HG02588 (cell line): ENCODE results near the gene SPRR2D.
"Not testable (repeated sequence)": the region's sequence is repeated elsewhere in the genome, so short reads cannot be mapped to it uniquely, and the experiment has no call there.

ENCODE experiments used
- ATAC-seq: cut with Tn5 transposase; IDR thresholded peaks from one replicate; pipeline ENCODE4 v1.9.1; 2021; ENCODE audit warnings: mild to moderate bottlenecking, moderate library complexity; ENCODE audit not compliant: unreplicated experiment

The SPRR2D gene

GRCh38 chr1:153021829-153022228 is 19.1 kb downstream of the SPRR2D start:
- not testable (repeated sequence) for ATAC-seq

GRCh38 chr1:153011235-153011758 is 29.6 kb downstream of the SPRR2D start:
- not testable (repeated sequence) for ATAC-seq

GRCh38 chr1:153001382-153001781 is 39.5 kb downstream of the SPRR2D start, which contains the start of gene SPRR3:
Gene SPRR3, plus strand, starts transcription at chr1:153001749. Its CDS starts 1,272 bp downstream, at chr1:153003021.
- no peak for ATAC-seq

GRCh38 chr1:153000294-153000693 is 40.6 kb downstream of the SPRR2D start:
- no peak for ATAC-seq

GRCh38 chr1:152999818-153000217 is 41.1 kb downstream of the SPRR2D start:
- no peak for ATAC-seq

- no peak for ATAC-seq
These were observed 42.4 kb downstream of the SPRR2D start for GRCh38 chr1:152998476-152998875.

GRCh38 chr1:152997901-152998300 is 43.0 kb downstream of the SPRR2D start:
- no peak for ATAC-seq

GRCh38 chr1:152996633-152997400 is 44.1 kb downstream of the SPRR2D start:
- ATAC-seq, result no peak

GRCh38 chr1:152995842-152996241 is 45.1 kb downstream of the SPRR2D start:
- no peak for ATAC-seq

GRCh38 chr1:152993186-152993585 is 47.7 kb downstream of the SPRR2D start:
- ATAC-seq, result no peak
